Muscle layer of duodenum (tissue), 2 donors: ENCODE measurements around the gene TSPAN7.

ENCODE experiments used
- H3K27ac ChIP-seq: one replicate; pipeline ENCODE4 v1.7.0; 2013; ENCODE audit warnings: mild to moderate bottlenecking, low read length
- H3K27me3 ChIP-seq: one replicate; pipeline ENCODE4 v1.7.0; 2013; ENCODE audit warnings: low read depth, mild to moderate bottlenecking, control low read depth, low read length
- H3K36me3 ChIP-seq, 2 donors: one replicate each; pipeline ENCODE4 v1.7.0; 2013; ENCODE audit warnings: low read length in 2 of 2, control low read depth in 1 of 2, mild to moderate bottlenecking in 1 of 2; ENCODE audit not compliant: insufficient read depth in 2 of 2, control insufficient read depth in 1 of 2
- H3K4me1 ChIP-seq, 2 donors: one replicate each; pipeline ENCODE4 v1.7.0; 2013; ENCODE audit warnings: low read length in 2 of 2, mild to moderate bottlenecking in 2 of 2, control low read depth in 1 of 2, moderate library complexity in 1 of 2; ENCODE audit not compliant: insufficient read depth in 2 of 2, control insufficient read depth in 1 of 2
- H3K4me3 ChIP-seq, 2 donors: one replicate each; pipeline ENCODE4 v1.7.0; 2013; ENCODE audit warnings: low read length in 2 of 2, low read depth in 1 of 2, mild to moderate bottlenecking in 1 of 2
- H3K9me3 ChIP-seq, 2 donors: one replicate each; pipeline ENCODE4 v1.7.0; 2013; ENCODE audit warnings: low read length in 2 of 2, control low read depth in 1 of 2, mild to moderate bottlenecking in 1 of 2; ENCODE audit not compliant: control insufficient read depth in 1 of 2
- donor health status: healthy.

The TSPAN7 gene

DNA sequence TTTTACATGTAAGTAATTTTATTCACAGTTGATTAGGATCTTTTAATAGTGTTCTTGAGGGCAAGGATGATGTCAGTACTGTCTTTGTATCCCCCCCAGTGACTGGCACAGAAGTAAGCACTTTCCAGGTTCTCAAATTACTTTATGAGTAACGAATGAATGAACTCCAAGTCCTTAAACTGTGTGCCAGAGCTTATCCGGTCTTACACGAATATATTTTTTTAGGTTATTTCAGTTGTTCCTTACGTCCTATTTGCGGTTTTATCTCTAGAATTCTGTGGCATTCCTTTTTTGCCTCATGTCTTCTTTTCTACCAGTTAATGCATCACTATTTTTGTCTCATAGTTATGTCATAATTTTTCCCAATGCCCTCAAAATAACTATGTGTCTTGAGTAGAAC is 133.1 kb downstream of the TSPAN7 start:
- H3K9me3 ChIP-seq: no peaks in the 10 kb centered on the region
- no peaks in the 10 kb centered on the region for H3K27me3 ChIP-seq
- H3K36me3 ChIP-seq: no peaks in the 10 kb centered on the region
- H3K4me1 ChIP-seq: no peaks in the 10 kb centered on the region
- no peak overlapping the region for H3K4me3 ChIP-seq
- no peak overlapping the region for H3K27ac ChIP-seq

DNA sequence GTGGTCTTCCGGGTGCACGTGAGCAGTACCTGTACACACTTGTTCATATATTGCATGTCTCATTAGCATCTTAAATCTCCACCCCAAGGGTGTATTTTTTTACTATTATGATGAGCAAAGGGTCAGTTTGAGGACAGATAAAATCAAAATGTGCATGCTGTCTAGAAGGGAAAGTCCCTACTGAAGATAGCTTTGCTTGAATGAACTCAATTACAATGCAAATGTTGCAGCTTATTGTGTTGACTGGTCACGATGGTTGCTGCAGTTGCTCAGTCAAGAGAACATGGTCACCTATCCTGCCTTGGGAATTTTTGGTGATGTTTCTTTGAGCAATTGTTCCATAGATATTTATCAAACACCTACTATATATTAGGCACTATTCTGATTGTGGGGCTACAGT is 136.1 kb downstream of the TSPAN7 start:
- Histone ChIP-seq H3K9me3 (no peaks in the 10 kb centered on the region), H3K27me3 (no peaks in the 10 kb centered on the region), H3K4me1 (no peaks in the 10 kb centered on the region), H3K27ac (no peak overlapping the region), H3K36me3 (no peaks in the 10 kb centered on the region), H3K4me3 (no peak overlapping the region)

- H3K4me1 ChIP-seq: no peaks in the 10 kb centered on the region
- no peaks in the 10 kb centered on the region for H3K27me3 ChIP-seq
- H3K27ac ChIP-seq: no peak overlapping the region
- H3K36me3 ChIP-seq: no peaks in the 10 kb centered on the region
- H3K4me3 ChIP-seq: no peak overlapping the region
- H3K9me3 ChIP-seq: no peaks in the 10 kb centered on the region
Observed at GRCh38 chrX:38699121-38699520, 137.8 kb downstream of the TSPAN7 start.

DNA sequence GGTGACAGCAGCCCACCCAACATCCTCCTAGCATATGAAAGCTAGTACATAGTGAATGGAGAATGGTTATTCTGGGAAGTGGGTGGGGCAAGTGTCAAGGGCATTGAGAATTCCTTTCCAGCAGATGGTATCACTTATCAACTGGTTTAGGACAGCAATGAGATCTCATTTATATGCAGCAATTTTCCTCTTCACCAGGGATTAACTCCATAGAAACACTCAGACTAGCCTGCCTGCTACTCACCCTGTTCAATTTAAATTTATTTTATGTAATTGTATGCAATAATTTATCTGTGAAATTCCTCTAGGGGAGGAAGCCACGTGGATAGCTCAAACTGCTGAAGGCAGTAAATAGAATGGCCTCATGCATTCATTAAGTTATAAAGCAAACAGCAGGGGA is 138.4 kb downstream of the TSPAN7 start:
- Histone ChIP-seq H3K4me1 (no peaks in the 10 kb centered on the region), H3K27me3 (no peaks in the 10 kb centered on the region), H3K4me3 (no peak overlapping the region), H3K9me3 (no peaks in the 10 kb centered on the region), H3K27ac (no peak overlapping the region), H3K36me3 (no peaks in the 10 kb centered on the region)

- Histone ChIP-seq H3K4me3 (no peak overlapping the region), H3K27me3 (no peaks in the 10 kb centered on the region), H3K9me3 (no peaks in the 10 kb centered on the region), H3K4me1 (no peaks in the 10 kb centered on the region), H3K36me3 (no peaks in the 10 kb centered on the region), H3K27ac (no peak overlapping the region)
Observed at GRCh38 chrX:38701073-38701472, 139.7 kb downstream of the TSPAN7 start.

- no peaks in the 10 kb centered on the region for H3K9me3 ChIP-seq
- H3K27ac ChIP-seq: no peak overlapping the region
- H3K36me3 ChIP-seq: no peaks in the 10 kb centered on the region
- H3K27me3 ChIP-seq: no peaks in the 10 kb centered on the region
- H3K4me1 ChIP-seq: no peaks in the 10 kb centered on the region
- no peak overlapping the region for H3K4me3 ChIP-seq
Observed at GRCh38 chrX:38704146-38704882, 143.0 kb downstream of the TSPAN7 start.

DNA sequence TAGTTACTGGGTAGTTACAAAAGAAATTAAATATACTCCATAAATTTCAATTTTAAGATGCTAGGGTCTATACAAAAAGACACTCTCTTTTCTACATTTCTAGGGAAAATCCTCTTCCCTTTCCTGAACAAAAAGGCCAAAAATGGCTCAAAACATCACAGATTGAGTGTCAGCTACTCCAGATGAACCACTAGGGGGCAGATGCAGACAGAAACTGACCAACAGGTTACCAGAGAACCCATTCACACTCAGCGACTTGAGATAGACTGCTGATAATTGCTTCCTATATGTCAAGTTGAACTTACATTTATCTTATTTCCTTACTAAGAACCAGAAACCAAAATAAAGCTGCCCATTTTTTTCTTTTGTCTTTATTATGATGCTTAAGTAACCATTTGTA is 156.5 kb downstream of the TSPAN7 start:
- no peak overlapping the region for H3K27ac ChIP-seq
- no peaks in the 10 kb centered on the region for H3K9me3 ChIP-seq
- H3K36me3 ChIP-seq: no peaks in the 10 kb centered on the region
- no peaks in the 10 kb centered on the region for H3K27me3 ChIP-seq
- no peaks in the 10 kb centered on the region for H3K4me1 ChIP-seq
- no peak overlapping the region for H3K4me3 ChIP-seq

DNA sequence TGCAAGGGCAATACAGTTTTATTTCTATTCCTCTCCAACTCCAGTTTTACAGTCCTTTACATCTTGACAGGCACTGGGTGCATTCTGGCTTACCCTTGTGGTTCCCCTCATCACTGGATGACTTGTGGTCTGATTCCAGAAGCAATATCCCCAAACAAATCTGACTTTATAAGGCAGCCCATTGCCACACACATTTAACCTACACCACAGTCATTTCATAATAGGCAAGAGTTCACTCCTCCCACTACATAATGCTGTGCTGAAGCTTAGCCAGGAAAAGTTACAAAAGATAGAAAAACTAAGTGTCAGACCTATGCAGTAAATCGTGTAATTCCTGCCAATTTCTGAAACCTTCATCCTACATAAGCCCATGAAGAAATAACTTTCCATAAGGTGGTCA is 157.0 kb downstream of the TSPAN7 start:
- no peak overlapping the region for H3K4me3 ChIP-seq
- H3K9me3 ChIP-seq: no peaks in the 10 kb centered on the region
- no peaks in the 10 kb centered on the region for H3K4me1 ChIP-seq
- H3K27ac ChIP-seq: no peak overlapping the region
- H3K36me3 ChIP-seq: no peaks in the 10 kb centered on the region
- no peaks in the 10 kb centered on the region for H3K27me3 ChIP-seq

DNA sequence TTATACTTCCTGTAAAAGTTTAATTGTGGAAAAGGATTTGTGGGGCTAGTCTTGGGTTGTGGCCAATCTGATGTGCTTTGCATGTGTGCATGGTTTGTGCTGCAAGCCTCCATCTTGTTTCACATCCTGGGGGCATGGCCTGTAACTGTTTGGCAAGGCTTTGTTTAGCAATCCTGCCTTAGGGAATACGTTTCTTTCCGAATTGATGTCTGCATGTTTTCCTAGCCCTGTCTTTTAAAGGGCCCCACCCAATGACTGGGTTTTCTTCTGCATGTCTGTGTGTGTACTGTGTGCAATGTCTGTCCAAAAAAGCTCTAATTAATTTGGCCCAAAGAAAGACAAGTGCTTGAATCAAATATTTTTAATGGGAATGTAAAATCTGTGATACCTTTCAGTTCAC is 165.3 kb downstream of the TSPAN7 start:
- Histone ChIP-seq H3K36me3 (no peaks in the 10 kb centered on the region), H3K27me3 (no peaks in the 10 kb centered on the region), H3K9me3 (no peaks in the 10 kb centered on the region), H3K4me1 (no peaks in the 10 kb centered on the region), H3K4me3 (no peak overlapping the region), H3K27ac (no peak overlapping the region)

DNA sequence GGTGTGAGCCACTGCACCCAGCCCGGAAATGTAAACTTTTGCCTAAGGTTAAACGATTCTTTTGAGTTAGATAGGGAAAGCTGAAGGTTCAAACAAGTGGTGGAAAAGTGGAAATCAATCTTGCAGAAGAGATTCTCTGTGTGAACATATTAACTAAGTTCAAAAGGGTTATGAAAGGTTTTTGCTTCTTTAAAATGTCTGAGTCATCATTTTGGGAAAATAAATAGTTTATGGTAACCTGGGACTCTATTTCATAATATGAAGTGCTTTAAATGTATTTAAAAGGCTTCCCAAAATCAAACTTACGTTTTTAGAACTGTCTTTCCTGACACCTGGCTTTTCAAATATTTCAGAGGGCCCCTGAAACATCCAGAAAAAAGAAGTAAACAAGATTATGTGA is 166.3 kb downstream of the TSPAN7 start:
- no peak overlapping the region for H3K4me3 ChIP-seq
- H3K9me3 ChIP-seq: no peaks in the 10 kb centered on the region
- no peak overlapping the region for H3K27ac ChIP-seq
- no peaks in the 10 kb centered on the region for H3K36me3 ChIP-seq
- no peaks in the 10 kb centered on the region for H3K4me1 ChIP-seq
- no peaks in the 10 kb centered on the region for H3K27me3 ChIP-seq

- H3K4me1 ChIP-seq: no peaks in the 10 kb centered on the region
- no peak overlapping the region for H3K4me3 ChIP-seq
- H3K9me3 ChIP-seq: no peaks in the 10 kb centered on the region
- no peaks in the 10 kb centered on the region for H3K36me3 ChIP-seq
- no peaks in the 10 kb centered on the region for H3K27me3 ChIP-seq
- no peak overlapping the region for H3K27ac ChIP-seq
Observed at GRCh38 chrX:38732866-38733265, 171.5 kb downstream of the TSPAN7 start.
